Hematopoietic multipotent progenitor cell treated with erythropoietin and hydrocortisone succinate and interleukin-3 and kit ligand, for 15 days (in vitro differentiated cells): ENCODE measurements around the gene POLDIP2.
"Not testable (repeated sequence)": the region's sequence is repeated elsewhere in the genome, so short reads cannot be mapped to it uniquely, and the experiment has no call there.

Source experiments
- DNase-seq: peaks from one replicate; pipeline ENCODE4 v3.0.0-alpha.2; 2015; ENCODE audit warnings: low spot score

The POLDIP2 gene

GRCh38 chr17:28365487-28365886 is 8.2 kb upstream of the POLDIP2 start:
- DNase-seq = no peak

- DNase-seq = no peak
Observed at GRCh38 chr17:28364665-28365363, 7.5 kb upstream of the POLDIP2 start, which contains the start of gene SEBOX. SEBOX (minus strand) TSS chr17:28365199; CDS start chr17:28365151, 48 bp downstream.

- no peak for DNase-seq
Observed at GRCh38 chr17:28363776-28364650, 6.7 kb upstream of the POLDIP2 start.

- DNase-seq = no peak
Observed at GRCh38 chr17:28363186-28363585, 5.9 kb upstream of the POLDIP2 start.

- DNase-seq = no peak
Observed at GRCh38 chr17:28357901-28358197, 522 bp upstream of the POLDIP2 start.

GRCh38 chr17:28350271-28350670 is 7.1 kb downstream of the POLDIP2 start:
- no peak for DNase-seq

GRCh38 chr17:28348979-28349378 is 8.3 kb downstream of the POLDIP2 start:
- DNase-seq = no peak

GRCh38 chr17:28347261-28347891 is 10.0 kb downstream of the POLDIP2 start:
- DNase-seq = no peak

- DNase-seq = no peak
Observed at GRCh38 chr17:28346746-28347246, 10.5 kb downstream of the POLDIP2 start.

- DNase-seq = no peak
Observed at GRCh38 chr17:28346199-28346580, 11.1 kb downstream of the POLDIP2 start.

- no peak for DNase-seq
Observed at GRCh38 chr17:28345419-28346198, 11.7 kb downstream of the POLDIP2 start.

GRCh38 chr17:28344435-28344901 is 12.9 kb downstream of the POLDIP2 start:
- no peak for DNase-seq

GRCh38 chr17:28344011-28344410 is 13.3 kb downstream of the POLDIP2 start:
- no peak for DNase-seq

GRCh38 chr17:28343491-28343932 is 13.8 kb downstream of the POLDIP2 start:
- DNase-seq = no peak

GRCh38 chr17:28342313-28342712 is 15.0 kb downstream of the POLDIP2 start:
- no peak for DNase-seq

- no peak for DNase-seq
Observed at GRCh38 chr17:28341516-28341915, 15.8 kb downstream of the POLDIP2 start.

- DNase-seq = no peak
Observed at GRCh38 chr17:28340374-28340773, 17.0 kb downstream of the POLDIP2 start.

- DNase-seq = no peak
Observed at GRCh38 chr17:28339431-28339830, 17.9 kb downstream of the POLDIP2 start.

- not testable (repeated sequence) for DNase-seq
Observed at GRCh38 chr17:28338769-28339212, 18.5 kb downstream of the POLDIP2 start.

- no peak for DNase-seq
Observed at GRCh38 chr17:28338056-28338768, 19.1 kb downstream of the POLDIP2 start.
